Central memory CD4-positive, alpha-beta T cell (primary cell): ENCODE results near the gene LGALS4.
"Not testable (repeated sequence)": the region's sequence is repeated elsewhere in the genome, so short reads cannot be mapped to it uniquely, and the experiment has no call there.

Source experiments
- DNase-seq: peaks from one replicate; pipeline ENCODE4 v3.0.0; 2022
- total RNA-seq, 3 experiments: gene quantifications; one replicate each; lab custom pipeline; 2026; lab: John Stamatoyannopoulos, UW

The LGALS4 gene
- total RNA-seq, result 0.14 to 1.6 (median 1.2) reads per million in 3 experiments

GRCh38 chr19:38812841-38813320 lies at the start of gene LGALS4:
Gene LGALS4 (minus strand): TSS chr19:38812945. CDS start chr19:38812886, 59 bp downstream.
- DNase-seq, result no peak

- DNase-seq, result no peak
These were observed 48.6 kb upstream of the LGALS4 start for GRCh38 chr19:38861368-38861767.

- not testable (repeated sequence) for DNase-seq
These were observed 47.0 kb upstream of the LGALS4 start for GRCh38 chr19:38859631-38860204.

GRCh38 chr19:38856813-38857212 lies 44.1 kb upstream of the LGALS4 start:
- DNase-seq, result no peak

- DNase-seq, result not testable (repeated sequence)
These were observed 43.0 kb upstream of the LGALS4 start for GRCh38 chr19:38855751-38856150.

- DNase-seq, result not testable (repeated sequence)
These were observed 42.2 kb upstream of the LGALS4 start for GRCh38 chr19:38854961-38855360.

GRCh38 chr19:38853214-38853613 lies 40.5 kb upstream of the LGALS4 start:
- no peak for DNase-seq

- DNase-seq, result peak; percentile 48
These were observed 39.7 kb upstream of the LGALS4 start for GRCh38 chr19:38852231-38853044.

- peak; percentile 88 for DNase-seq
These were observed 39.0 kb upstream of the LGALS4 start for GRCh38 chr19:38851622-38852230.

GRCh38 chr19:38850976-38851621 lies 38.4 kb upstream of the LGALS4 start:
- peak; percentile 43 for DNase-seq

GRCh38 chr19:38850436-38850975 lies 37.8 kb upstream of the LGALS4 start:
- peak; percentile 100 for DNase-seq

GRCh38 chr19:38849860-38850435 lies 37.2 kb upstream of the LGALS4 start, which contains the start of gene HNRNPL:
Gene HNRNPL (minus strand): TSS chr19:38849986. CDS start chr19:38849966, 20 bp downstream.
- no peak for DNase-seq

GRCh38 chr19:38849147-38849859 lies 36.6 kb upstream of the LGALS4 start:
- peak; percentile 93 for DNase-seq

GRCh38 chr19:38848299-38849146 lies 35.8 kb upstream of the LGALS4 start:
- DNase-seq, result no peak

GRCh38 chr19:38846097-38846496 lies 33.4 kb upstream of the LGALS4 start:
- no peak for DNase-seq

- DNase-seq, result no peak
These were observed 32.8 kb upstream of the LGALS4 start for GRCh38 chr19:38845374-38846024.

GRCh38 chr19:38844093-38844686 lies 31.4 kb upstream of the LGALS4 start:
- no peak for DNase-seq

- no peak for DNase-seq
These were observed 30.5 kb upstream of the LGALS4 start for GRCh38 chr19:38843175-38843758.
